PC-9 (cell line): ENCODE results near the gene GALNT9.

ENCODE experiments used
- CTCF ChIP-seq: fragments of 200-600 bp; sonication (generic); conservative IDR thresholded peaks from 2 replicates; pipeline ENCODE4 v1.6.1; 2017; ENCODE audit warnings: mixed run types, antibody characterized with exemption, mild to moderate bottlenecking, moderate library complexity
- EZH2 ChIP-seq: fragments of 200-600 bp; sonication (generic); IDR thresholded peaks from 2 replicates; pipeline ENCODE4 v1.8.0; 2017; ENCODE audit warnings: antibody characterized with exemption, low read depth

GRCh38 chr12:132218915-132219314, 110.5 kb downstream of the GALNT9 start:
- TF ChIP-seq CTCF (peak; percentile 62), EZH2 (no peak)
